ENCODE measurements around the gene FOXS1. TPM values are rescaled to one million over a fixed set of nuclear protein-coding genes. Genes with fewer than 3 reads are reported as not detected.
"Not testable (repeated sequence)": the region's sequence is repeated elsewhere in the genome, so short reads cannot be mapped to it uniquely, and the experiment has no call there.

Gene FOXS1
- total RNA-seq, 3 donors from 2014 or later, result 0.60 TPM; not detected in 2

- Histone ChIP-seq H3K9me3 (no peaks in the 10 kb centered on the region), H3K4me3 (no peak overlapping the region), H3K4me1 (ENCODE audit: low read depth) (peaks cover 13% of the 10 kb centered on the region), H3K36me3 (ENCODE audit: low read depth) (no peaks in the 10 kb centered on the region)
- intact Hi-C loops (cut with DNase I, micrococcal nuclease), result no loop called here
- no peak for TF ChIP-seq CTCF (IDR thresholded peaks at IDR 0.05)
- DNase-seq (no peak), ATAC-seq (no peak)
These were observed 13.6 kb downstream of the FOXS1 start for GRCh38 chr20:31831771-31832306.

- Histone ChIP-seq H3K36me3 (ENCODE audit: low read depth) (no peaks in the 10 kb centered on the region), H3K4me1 (ENCODE audit: low read depth) (peaks cover 8% of the 10 kb centered on the region), H3K4me3 (no peak overlapping the region), H3K9me3 (no peaks in the 10 kb centered on the region)
- ATAC-seq, result no peak
- TF ChIP-seq CTCF (IDR thresholded peaks at IDR 0.05), result no peak
- DNase-seq, result no peak
- intact Hi-C loops (cut with DNase I, micrococcal nuclease), result no loop called here
These were observed 14.2 kb downstream of the FOXS1 start for GRCh38 chr20:31831211-31831610.

GRCh38 chr20:31830406-31830981 lies 14.9 kb downstream of the FOXS1 start:
- no peaks in the 10 kb centered on the region for H3K36me3 ChIP-seq (ENCODE audit: low read depth)
- H3K4me1 ChIP-seq (ENCODE audit: low read depth), result peaks cover under 1% of the 10 kb centered on the region
- TF ChIP-seq CTCF (IDR thresholded peaks at IDR 0.05), result no peak
- DNase-seq (no peak), ATAC-seq (no peak)
- no peak overlapping the region for H3K4me3 ChIP-seq
- intact Hi-C loops (cut with DNase I, micrococcal nuclease), result no loop called here
- H3K9me3 ChIP-seq, result no peaks in the 10 kb centered on the region

GRCh38 chr20:31829731-31830130 lies 15.7 kb downstream of the FOXS1 start:
- H3K36me3 ChIP-seq (ENCODE audit: low read depth), result no peaks in the 10 kb centered on the region
- ATAC-seq (no peak), DNase-seq (no peak)
- intact Hi-C loops (cut with DNase I, micrococcal nuclease), result no loop called here
- H3K9me3 ChIP-seq, result no peaks in the 10 kb centered on the region
- no peaks in the 10 kb centered on the region for H3K4me1 ChIP-seq (ENCODE audit: low read depth)
- TF ChIP-seq CTCF (IDR thresholded peaks at IDR 0.05), result no peak
- no peak overlapping the region for H3K4me3 ChIP-seq

GRCh38 chr20:31828016-31828415 lies 17.4 kb downstream of the FOXS1 start:
- intact Hi-C loops (cut with DNase I, micrococcal nuclease); H3K4me1 ChIP-seq (ENCODE audit: low read depth); H3K36me3 ChIP-seq (ENCODE audit: low read depth); H3K4me3 ChIP-seq; ATAC-seq; H3K9me3 ChIP-seq; DNase-seq: not testable (repeated sequence)

- H3K9me3 ChIP-seq, result no peaks in the 10 kb centered on the region
- H3K4me3 ChIP-seq, result no peak overlapping the region
- ATAC-seq (no peak), DNase-seq (no peak)
- H3K36me3 ChIP-seq (ENCODE audit: low read depth), result no peaks in the 10 kb centered on the region
- intact Hi-C loops (cut with DNase I, micrococcal nuclease), result no loop called here
- no peak for TF ChIP-seq CTCF (IDR thresholded peaks at IDR 0.05)
- H3K4me1 ChIP-seq (ENCODE audit: low read depth), result no peaks in the 10 kb centered on the region
These were observed 18.3 kb downstream of the FOXS1 start for GRCh38 chr20:31827059-31827458.

Data from mucosa of descending colon (tissue), 3 donors.